ENCODE data around the gene ZMYND15. TPM values are rescaled to one million over a fixed set of nuclear protein-coding genes. Genes with fewer than 3 reads are reported as not detected.

ZMYND15 gene
- total RNA-seq, 2 donors from 2014 or later = 0.91 to 7.3 TPM

DNA sequence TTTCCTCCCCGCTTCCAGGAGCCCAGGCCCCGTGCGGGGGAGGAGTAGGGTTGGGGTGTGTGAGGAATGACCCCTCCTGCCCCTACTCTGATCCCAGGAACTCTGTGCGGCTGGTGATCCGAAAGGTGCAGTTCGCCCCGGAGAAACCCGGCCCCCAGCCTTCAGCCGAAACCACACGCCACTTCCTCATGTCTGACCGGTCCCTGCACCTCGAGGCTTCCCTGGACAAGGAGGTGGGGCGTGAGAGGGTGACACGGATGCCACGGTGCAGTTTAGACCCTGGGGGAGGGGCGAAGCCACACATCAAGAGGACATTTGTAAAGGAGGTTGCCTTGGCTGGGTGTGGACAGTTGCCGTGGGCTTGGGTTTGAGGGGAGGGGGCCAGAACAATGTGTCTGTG, 21.8 kb upstream of the ZMYND15 start:
- intact Hi-C loops (cut with DNase I) = no loop called here

DNA sequence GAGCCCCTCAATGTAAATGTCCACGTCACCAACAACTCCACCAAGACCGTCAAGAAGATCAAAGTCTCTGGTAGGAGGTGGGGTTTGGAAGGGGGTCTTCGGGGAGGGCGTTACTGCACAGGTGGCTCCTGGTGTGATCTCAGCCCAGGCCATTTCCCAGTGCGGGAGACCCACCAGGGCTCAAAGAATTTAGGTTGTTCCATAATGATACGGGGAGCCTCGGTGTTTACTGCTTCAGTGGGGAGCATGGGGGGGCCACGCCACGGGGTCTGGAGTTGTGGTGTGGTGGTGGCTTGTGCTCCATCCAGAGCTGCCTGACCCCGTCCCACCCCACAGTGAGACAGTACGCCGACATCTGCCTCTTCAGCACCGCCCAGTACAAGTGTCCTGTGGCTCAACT, 21.4 kb upstream of the ZMYND15 start:
- Histone ChIP-seq H3K4me3 (no peak overlapping the region), H3K9me3 (no peaks in the 10 kb centered on the region), H3K27ac (no peak overlapping the region), H3K27me3 (replicated peaks; ENCODE audit: insufficient read depth) (no peaks in the 10 kb centered on the region), H3K36me3 (no peaks in the 10 kb centered on the region), H3K4me1 (replicated peaks) (no peaks in the 10 kb centered on the region)
- no peak for TF ChIP-seq POLR2AphosphoS5 (IDR thresholded peaks at IDR 0.05)
- no peak for TF ChIP-seq POLR2A (IDR thresholded peaks at IDR 0.05)
- TF ChIP-seq, protein P1, sequence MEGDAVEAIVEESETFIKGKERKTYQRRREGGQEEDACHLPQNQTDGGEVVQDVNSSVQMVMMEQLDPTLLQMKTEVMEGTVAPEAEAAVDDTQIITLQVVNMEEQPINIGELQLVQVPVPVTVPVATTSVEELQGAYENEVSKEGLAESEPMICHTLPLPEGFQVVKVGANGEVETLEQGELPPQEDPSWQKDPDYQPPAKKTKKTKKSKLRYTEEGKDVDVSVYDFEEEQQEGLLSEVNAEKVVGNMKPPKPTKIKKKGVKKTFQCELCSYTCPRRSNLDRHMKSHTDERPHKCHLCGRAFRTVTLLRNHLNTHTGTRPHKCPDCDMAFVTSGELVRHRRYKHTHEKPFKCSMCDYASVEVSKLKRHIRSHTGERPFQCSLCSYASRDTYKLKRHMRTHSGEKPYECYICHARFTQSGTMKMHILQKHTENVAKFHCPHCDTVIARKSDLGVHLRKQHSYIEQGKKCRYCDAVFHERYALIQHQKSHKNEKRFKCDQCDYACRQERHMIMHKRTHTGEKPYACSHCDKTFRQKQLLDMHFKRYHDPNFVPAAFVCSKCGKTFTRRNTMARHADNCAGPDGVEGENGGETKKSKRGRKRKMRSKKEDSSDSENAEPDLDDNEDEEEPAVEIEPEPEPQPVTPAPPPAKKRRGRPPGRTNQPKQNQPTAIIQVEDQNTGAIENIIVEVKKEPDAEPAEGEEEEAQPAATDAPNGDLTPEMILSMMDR (IDR thresholded peaks at IDR 0.05) = no peak
- intact Hi-C loops (cut with DNase I) = no loop called here
- 96% methylated on average over 13 of the region's 13 CpGs for WGBS
- no peak for DNase-seq (ENCODE audit: low spot score)

More for the DNA sequence above, 21.8 kb upstream of the ZMYND15 start:
- no peaks in the 10 kb centered on the region for H3K36me3 ChIP-seq
- H3K27ac ChIP-seq = no peak overlapping the region
- TF ChIP-seq POLR2AphosphoS5 (IDR thresholded peaks at IDR 0.05) (no peak), POLR2A (IDR thresholded peaks at IDR 0.05) (no peak)
- TF ChIP-seq, protein P1 (IDR thresholded peaks at IDR 0.05) = no peak
- no peak for DNase-seq (ENCODE audit: low spot score)
- H3K4me3 ChIP-seq = no peak overlapping the region
- H3K9me3 ChIP-seq = no peaks in the 10 kb centered on the region
- 91% methylated on average over 17 of the region's 17 CpGs for WGBS
- H3K27me3 ChIP-seq (replicated peaks; ENCODE audit: insufficient read depth) = no peaks in the 10 kb centered on the region
- H3K4me1 ChIP-seq (replicated peaks) = no peaks in the 10 kb centered on the region

DNA sequence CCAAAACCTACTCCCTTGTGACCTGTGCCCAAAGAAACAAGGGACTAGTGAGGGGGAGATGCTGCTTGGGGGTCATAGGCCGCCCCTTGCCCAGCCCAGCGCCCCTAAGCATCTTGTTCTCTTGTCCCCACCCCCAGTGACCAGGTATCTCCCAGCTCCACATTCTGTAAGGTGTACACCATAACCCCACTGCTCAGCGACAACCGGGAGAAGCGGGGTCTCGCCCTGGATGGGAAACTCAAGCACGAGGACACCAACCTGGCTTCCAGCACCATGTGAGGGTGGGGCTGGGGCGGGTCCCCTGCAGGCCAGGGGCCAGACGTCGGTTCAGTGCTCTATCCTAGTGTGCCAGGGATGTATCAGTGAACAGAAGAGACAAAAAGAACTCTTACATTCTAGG, 20.5 kb upstream of the ZMYND15 start:
- no peak for TF ChIP-seq POLR2AphosphoS5 (IDR thresholded peaks at IDR 0.05)
- no peak for TF ChIP-seq POLR2A (IDR thresholded peaks at IDR 0.05)
- TF ChIP-seq, protein P1 (IDR thresholded peaks at IDR 0.05) = no peak
- Histone ChIP-seq H3K9me3 (no peaks in the 10 kb centered on the region), H3K4me3 (no peak overlapping the region), H3K27me3 (replicated peaks; ENCODE audit: insufficient read depth) (no peaks in the 10 kb centered on the region), H3K36me3 (no peaks in the 10 kb centered on the region), H3K27ac (no peak overlapping the region), H3K4me1 (replicated peaks) (no peaks in the 10 kb centered on the region)
- 85% methylated on average over 10 of the region's 10 CpGs for WGBS
- intact Hi-C loops (cut with DNase I) = no loop called here
- no peak for DNase-seq (ENCODE audit: low spot score)

DNA sequence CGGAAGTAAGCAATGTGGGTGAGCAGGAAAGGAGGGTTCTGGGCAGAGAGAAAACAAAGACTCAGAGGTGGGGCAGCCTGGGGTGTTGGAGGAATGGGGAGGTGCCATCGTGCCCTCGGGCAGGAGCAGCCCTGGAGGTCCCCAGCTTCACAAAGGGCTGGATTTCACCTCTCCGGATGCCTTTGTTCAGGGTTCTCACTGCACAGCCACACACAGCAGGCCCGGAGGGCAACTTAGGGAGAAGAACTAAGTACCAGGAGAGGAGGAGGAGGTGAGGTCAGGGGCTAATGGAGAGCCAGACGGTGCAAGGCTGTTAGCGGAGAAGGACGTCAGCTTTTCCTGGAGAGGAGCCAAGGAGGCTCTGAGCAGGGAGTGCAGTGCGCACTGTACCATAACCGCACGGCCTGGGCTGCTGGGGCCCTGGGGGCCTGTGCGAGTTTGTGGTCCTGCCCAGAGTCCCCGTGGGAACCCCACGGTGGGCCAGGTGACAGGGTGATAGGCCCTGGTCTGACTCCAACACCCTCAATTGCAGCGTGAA, 19.9 kb upstream of the ZMYND15 start:
- TF ChIP-seq, protein P1 (IDR thresholded peaks at IDR 0.05) = no peak
- TF ChIP-seq POLR2A (IDR thresholded peaks at IDR 0.05) (no peak), POLR2AphosphoS5 (IDR thresholded peaks at IDR 0.05) (no peak)
- no peaks in the 10 kb centered on the region for H3K4me1 ChIP-seq (replicated peaks)
- WGBS = 77% methylated on average over 15 of the region's 15 CpGs
- DNase-seq (ENCODE audit: low spot score) = no peak
- H3K4me3 ChIP-seq = no peak overlapping the region
- H3K27ac ChIP-seq = no peak overlapping the region
- intact Hi-C loops (cut with DNase I) = no loop called here
- H3K9me3 ChIP-seq = no peaks in the 10 kb centered on the region
- no peaks in the 10 kb centered on the region for H3K27me3 ChIP-seq (replicated peaks; ENCODE audit: insufficient read depth)
- no peaks in the 10 kb centered on the region for H3K36me3 ChIP-seq

GRCh38 chr17:4720787-4721186, 18.8 kb upstream of the ZMYND15 start:
- Histone ChIP-seq H3K36me3 (no peaks in the 10 kb centered on the region), H3K9me3 (no peaks in the 10 kb centered on the region), H3K4me3 (no peak overlapping the region), H3K27me3 (replicated peaks; ENCODE audit: insufficient read depth) (no peaks in the 10 kb centered on the region), H3K27ac (no peak overlapping the region), H3K4me1 (replicated peaks) (no peaks in the 10 kb centered on the region)
- TF ChIP-seq POLR2A (IDR thresholded peaks at IDR 0.05) (no peak), POLR2AphosphoS5 (IDR thresholded peaks at IDR 0.05) (no peak)
- TF ChIP-seq, protein P1 (IDR thresholded peaks at IDR 0.05) = no peak
- DNase-seq (ENCODE audit: low spot score) = no peak
- intact Hi-C loops (cut with DNase I) = no loop called here
- WGBS = 88% methylated on average over 7 of the region's 7 CpGs

Measured in prostate gland (tissue), 2 donors.